HFF-Myc (cell line): Measurements from ENCODE around the gene RAB6D.
A peak's percentile ranks its signal among the peaks of the same experiment; 100 is the strongest.
"Not testable (repeated sequence)": the region's sequence is repeated elsewhere in the genome, so short reads cannot be mapped to it uniquely, and the experiment has no call there.

Experiments
- DNase-seq: peaks from one replicate; pipeline ENCODE4 v3.0.0-alpha.2; 2011; ENCODE audit warnings: low read depth; ENCODE audit errors: extremely low read depth
- H3K4me3 ChIP-seq: replicated peaks from 2 replicates; pipeline ENCODE4 v1.5.1; 2011; ENCODE audit warnings: low read depth, mild to moderate bottlenecking, control low read depth, low read length
- TF ChIP-seq, protein P1 (sequence below): IDR thresholded peaks from 2 replicates; pipeline ENCODE4 v1.5.1; 2012; ENCODE audit warnings: mild to moderate bottlenecking, low read depth, low read length, control low read depth; ENCODE audit errors: missing control alignments

Gene RAB6D

DNA sequence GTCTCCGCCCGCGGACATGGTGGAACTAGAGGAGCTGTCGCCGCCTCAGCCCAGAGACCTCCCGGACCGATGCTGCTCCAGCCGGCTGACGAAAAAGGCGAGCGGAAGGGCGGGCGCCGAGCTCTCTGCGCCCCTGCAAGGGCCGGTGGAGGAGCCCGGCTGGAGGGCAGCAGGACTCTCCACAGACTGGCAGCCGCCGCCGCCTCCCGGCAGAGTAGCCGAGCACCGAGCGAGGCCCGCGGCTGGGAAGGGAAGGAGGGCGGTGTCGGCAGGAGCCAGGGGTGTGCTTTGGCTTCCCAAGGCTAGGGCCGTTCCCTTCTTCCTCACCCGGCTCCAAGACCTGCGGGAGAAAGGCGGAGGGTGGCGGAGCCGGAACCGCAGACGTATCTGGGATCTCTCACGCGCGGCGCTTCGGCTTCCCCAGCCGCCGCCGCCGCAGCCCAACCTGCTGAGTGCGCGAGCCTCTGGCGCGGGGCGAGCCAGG is at the start of gene RAB6D:
RAB6D (minus strand) TSS at position 466 of the 484 bp plus-strand sequence; CDS start at position 18, 448 bp downstream.
- not testable (repeated sequence) for DNase-seq, H3K4me3 ChIP-seq

DNA sequence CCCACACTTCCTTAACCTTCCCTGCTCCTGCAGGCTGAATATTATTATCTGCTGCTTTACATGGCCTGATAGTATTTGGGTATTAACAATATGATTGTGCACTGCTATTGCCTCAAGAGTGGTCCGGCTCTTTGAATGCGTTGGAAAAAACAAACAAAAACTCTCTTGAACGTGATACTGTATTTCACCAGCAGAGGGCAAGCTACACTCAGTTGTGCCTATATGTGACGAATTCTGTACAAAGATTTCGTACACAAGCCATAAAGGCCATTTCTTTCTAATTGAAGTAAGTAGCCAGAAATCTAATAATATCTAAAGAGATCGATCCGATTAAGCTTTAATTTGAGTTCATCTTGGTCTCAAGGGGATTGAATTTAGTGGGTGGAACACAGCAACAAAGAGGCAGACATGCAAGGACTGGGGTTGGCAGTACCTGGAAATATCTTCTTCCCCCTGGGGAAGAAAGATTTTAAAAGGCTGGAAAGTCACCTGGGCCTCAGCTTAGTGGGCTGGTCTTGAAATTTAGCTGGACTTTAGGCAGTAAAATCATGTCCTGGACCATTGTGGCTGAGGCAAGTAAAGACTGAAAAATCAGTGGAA is 49.3 kb upstream of the RAB6D start:
- TF ChIP-seq, protein P1, sequence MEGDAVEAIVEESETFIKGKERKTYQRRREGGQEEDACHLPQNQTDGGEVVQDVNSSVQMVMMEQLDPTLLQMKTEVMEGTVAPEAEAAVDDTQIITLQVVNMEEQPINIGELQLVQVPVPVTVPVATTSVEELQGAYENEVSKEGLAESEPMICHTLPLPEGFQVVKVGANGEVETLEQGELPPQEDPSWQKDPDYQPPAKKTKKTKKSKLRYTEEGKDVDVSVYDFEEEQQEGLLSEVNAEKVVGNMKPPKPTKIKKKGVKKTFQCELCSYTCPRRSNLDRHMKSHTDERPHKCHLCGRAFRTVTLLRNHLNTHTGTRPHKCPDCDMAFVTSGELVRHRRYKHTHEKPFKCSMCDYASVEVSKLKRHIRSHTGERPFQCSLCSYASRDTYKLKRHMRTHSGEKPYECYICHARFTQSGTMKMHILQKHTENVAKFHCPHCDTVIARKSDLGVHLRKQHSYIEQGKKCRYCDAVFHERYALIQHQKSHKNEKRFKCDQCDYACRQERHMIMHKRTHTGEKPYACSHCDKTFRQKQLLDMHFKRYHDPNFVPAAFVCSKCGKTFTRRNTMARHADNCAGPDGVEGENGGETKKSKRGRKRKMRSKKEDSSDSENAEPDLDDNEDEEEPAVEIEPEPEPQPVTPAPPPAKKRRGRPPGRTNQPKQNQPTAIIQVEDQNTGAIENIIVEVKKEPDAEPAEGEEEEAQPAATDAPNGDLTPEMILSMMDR: peak; percentile 61
- H3K4me3 ChIP-seq: no peak overlapping the region
- peak; percentile 49 for DNase-seq

DNA sequence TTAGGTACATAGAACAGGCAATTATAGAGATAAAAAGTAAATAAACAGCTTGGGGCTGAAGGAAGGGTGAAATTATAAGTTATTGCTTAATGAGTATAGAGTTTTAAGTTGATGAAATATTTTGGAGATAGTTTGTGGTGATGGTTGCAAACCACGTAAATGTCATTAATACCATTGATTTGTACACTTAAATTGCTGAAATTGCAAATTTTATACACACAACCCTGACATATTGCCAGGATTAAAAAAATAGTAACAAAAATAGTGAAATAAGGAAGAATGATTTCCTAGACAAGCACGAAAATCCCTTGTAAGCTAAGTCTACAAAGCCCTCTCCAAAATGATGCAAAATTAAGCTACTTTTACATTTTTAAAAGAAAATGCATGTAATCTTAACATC is 46.2 kb upstream of the RAB6D start:
- TF ChIP-seq, protein P1: no peak
- no peak for DNase-seq
- H3K4me3 ChIP-seq: no peak overlapping the region

DNA sequence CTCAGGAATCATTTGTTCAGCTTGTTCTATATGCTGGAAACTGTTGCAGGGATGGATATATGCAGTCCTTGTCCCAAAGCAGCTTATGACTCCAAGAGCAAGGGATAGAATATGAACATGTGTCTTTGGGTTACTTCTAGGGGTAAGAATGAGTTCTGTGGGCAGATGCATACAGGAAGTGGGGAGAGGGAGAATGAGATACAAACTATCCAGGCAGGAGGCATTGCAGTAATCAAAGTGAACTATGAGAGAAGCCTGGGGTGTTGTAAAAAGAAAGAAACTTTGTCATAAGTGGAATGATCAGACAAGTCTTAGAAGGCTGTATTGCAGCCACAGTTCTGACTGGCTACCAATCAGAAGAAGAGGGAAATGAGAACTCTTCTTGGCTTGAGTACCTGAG is 44.8 kb upstream of the RAB6D start:
- TF ChIP-seq, protein P1: no peak

DNA sequence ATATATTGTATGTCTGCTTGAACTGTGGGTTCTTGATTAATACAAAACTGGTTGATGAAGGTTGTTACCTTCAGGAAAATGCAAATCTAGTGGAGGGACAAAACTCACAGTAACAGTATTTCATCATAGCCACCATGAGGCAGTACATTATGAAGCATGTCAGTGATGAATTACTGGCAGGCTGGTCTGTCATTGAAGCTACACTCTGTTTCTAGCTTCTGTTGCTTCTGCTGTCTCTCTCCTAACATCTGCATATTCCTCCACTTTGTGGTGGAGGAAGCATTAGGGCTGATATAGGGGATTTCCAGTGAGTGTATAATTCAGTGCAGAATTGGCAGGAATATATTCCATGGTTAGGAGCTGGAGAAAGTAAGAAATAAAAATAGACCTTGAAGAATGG is 44.2 kb upstream of the RAB6D start:
- DNase-seq: no peak
- TF ChIP-seq, protein P1: no peak
- no peak overlapping the region for H3K4me3 ChIP-seq

More for the DNA sequence above, 44.8 kb upstream of the RAB6D start:
- no peak for DNase-seq
- no peak overlapping the region for H3K4me3 ChIP-seq

DNA sequence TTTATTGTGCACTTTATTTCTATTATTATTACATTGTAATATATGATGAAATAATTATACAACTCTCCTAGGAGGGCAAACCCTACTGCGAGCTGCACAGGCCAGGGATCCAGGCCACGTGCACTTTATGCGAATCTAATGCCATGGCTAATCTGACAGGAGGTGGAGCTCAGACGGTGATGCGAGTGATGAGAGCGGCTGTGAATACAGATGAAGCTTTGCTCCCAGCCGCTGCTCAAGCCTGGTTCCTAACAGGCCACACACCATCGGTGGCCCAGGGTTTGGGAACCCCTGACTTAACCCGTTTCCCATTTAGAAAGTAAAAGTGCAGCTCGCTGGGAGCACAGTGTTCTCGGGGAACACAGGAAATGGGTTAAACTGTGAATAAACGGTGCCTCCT is 40.8 kb upstream of the RAB6D start:
- TF ChIP-seq, protein P1: no peak
- H3K4me3 ChIP-seq: no peak overlapping the region
- DNase-seq: no peak

DNA sequence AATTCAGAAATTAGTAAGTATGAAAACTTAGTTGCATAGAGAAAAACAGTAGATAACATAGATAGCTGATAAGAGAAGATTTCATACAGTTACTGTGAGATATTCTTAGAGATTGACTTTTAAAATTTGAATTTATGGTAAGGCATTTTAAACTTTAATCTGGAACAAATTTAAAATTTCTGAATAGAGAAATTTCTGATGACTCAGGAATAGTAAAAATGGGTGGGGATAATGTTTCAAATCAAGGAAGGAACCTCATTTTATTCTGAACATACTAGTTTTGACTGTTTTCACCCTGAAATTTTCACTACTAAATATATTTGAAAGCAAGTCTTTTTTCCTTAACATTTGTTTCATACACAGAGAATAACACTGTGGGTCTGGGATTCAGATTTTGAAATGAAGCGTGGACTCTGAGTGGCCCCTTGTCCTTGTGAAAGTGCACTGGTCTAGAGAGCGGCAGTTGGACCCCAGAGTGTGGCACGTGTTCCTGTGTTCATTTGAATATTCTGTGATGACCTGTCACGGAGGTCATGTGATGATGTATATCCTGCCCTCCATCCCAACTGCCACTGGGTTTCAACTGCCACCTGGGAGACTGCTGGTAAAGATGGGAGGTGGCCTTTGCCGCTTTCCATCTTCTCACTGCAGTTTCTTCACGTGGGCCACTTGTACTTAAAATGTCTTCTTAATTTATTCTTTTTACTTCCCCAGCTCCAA is 38.5 kb upstream of the RAB6D start:
- H3K4me3 ChIP-seq: no peak overlapping the region
- TF ChIP-seq, protein P1: no peak
- DNase-seq: no peak
